Stimulated activated CD8-positive, alpha-beta memory T cell treated with anti-CD3 and anti-CD28 coated beads, Interleukin-4, amount 100 ng/mL, for 24 hours (primary cell): Measurements from ENCODE around the gene STX7.

ENCODE experiments used
- DNase-seq: peaks from one replicate; pipeline ENCODE4 v3.0.0-alpha.2; 2020; ENCODE audit warnings: low read depth

STX7 gene

GRCh38 chr6:132476688-132477087 is 36.2 kb downstream of the STX7 start:
- no peak for DNase-seq

GRCh38 chr6:132475925-132476324 is 37.0 kb downstream of the STX7 start:
- no peak for DNase-seq

- no peak for DNase-seq
Observed at GRCh38 chr6:132471787-132472186, 41.1 kb downstream of the STX7 start.

GRCh38 chr6:132466952-132467351 is 46.0 kb downstream of the STX7 start:
- DNase-seq, result no peak

- no peak for DNase-seq
Observed at GRCh38 chr6:132465530-132466485, 47.1 kb downstream of the STX7 start.

- no peak for DNase-seq
Observed at GRCh38 chr6:132464538-132465256, 48.2 kb downstream of the STX7 start.

GRCh38 chr6:132461958-132462357 is 51.0 kb downstream of the STX7 start:
- DNase-seq, result no peak

- DNase-seq, result no peak
Observed at GRCh38 chr6:132459605-132459952, 53.3 kb downstream of the STX7 start.

- no peak for DNase-seq
Observed at GRCh38 chr6:132458887-132459604, 53.9 kb downstream of the STX7 start.

- DNase-seq, result no peak
Observed at GRCh38 chr6:132456700-132457143, 56.2 kb downstream of the STX7 start.

GRCh38 chr6:132446855-132447241 is 66.1 kb downstream of the STX7 start:
- no peak for DNase-seq

GRCh38 chr6:132446141-132446854 is 66.6 kb downstream of the STX7 start:
- no peak for DNase-seq

GRCh38 chr6:132445201-132445951 is 67.5 kb downstream of the STX7 start:
- DNase-seq, result no peak

- no peak for DNase-seq
Observed at GRCh38 chr6:132443206-132443605, 69.7 kb downstream of the STX7 start.

- DNase-seq, result no peak
Observed at GRCh38 chr6:132430110-132430509, 82.8 kb downstream of the STX7 start.

- DNase-seq, result no peak
Observed at GRCh38 chr6:132425176-132425575, 87.7 kb downstream of the STX7 start.

GRCh38 chr6:132423839-132424238 is 89.1 kb downstream of the STX7 start:
- DNase-seq, result no peak

GRCh38 chr6:132418235-132418965 is 94.5 kb downstream of the STX7 start:
- DNase-seq, result no peak

- DNase-seq, result no peak
Observed at GRCh38 chr6:132414761-132415160, 98.2 kb downstream of the STX7 start.

GRCh38 chr6:132414322-132414721 is 98.6 kb downstream of the STX7 start:
- DNase-seq, result no peak

- no peak for DNase-seq
Observed at GRCh38 chr6:132413499-132413802, 99.5 kb downstream of the STX7 start.
